KBM-7 (cell line): ENCODE data around the gene LRRK1.

ENCODE experiments used
- DNase-seq: peaks from one replicate; pipeline ENCODE4 v3.0.0-alpha.2; 2015
- in situ Hi-C: fragments of 300-500 bp; cut with MboI; formaldehyde crosslinking; loops from 2 replicates; pipeline ENCODE4 v1.14.3; 2020; ENCODE audit warnings: low sequenced_read_pairs, low pct_unique_long_range_greater_than_20kb, mixed read lengths

LRRK1 gene

GRCh38 chr15:100909565-100909964, 9.6 kb upstream of the LRRK1 start:
- in situ Hi-C loops, result no loop called here
- no peak for DNase-seq

GRCh38 chr15:100909989-100910955, 8.9 kb upstream of the LRRK1 start:
- in situ Hi-C loops, result no loop called here

GRCh38 chr15:100911086-100911485, 8.1 kb upstream of the LRRK1 start:
- DNase-seq, result no peak
- in situ Hi-C loops, result no loop called here

More at GRCh38 chr15:100909989-100910955, 8.9 kb upstream of the LRRK1 start:
- DNase-seq, result no peak

- in situ Hi-C loops, result no loop called here
- DNase-seq, result no peak
Measured at GRCh38 chr15:100913961-100914360, 5.2 kb upstream of the LRRK1 start.

GRCh38 chr15:100914876-100915275, 4.3 kb upstream of the LRRK1 start:
- no peak for DNase-seq
- in situ Hi-C loops, result no loop called here

- DNase-seq, result peak; percentile 89
- in situ Hi-C loops, result no loop called here
Measured at GRCh38 chr15:100918034-100918689, 995 bp upstream of the LRRK1 start.

GRCh38 chr15:100919481-100920405, 586 bp downstream of the LRRK1 start:
- DNase-seq, result peak; percentile 43
- in situ Hi-C loops, result no loop called here

GRCh38 chr15:100920516-100921135, 1.5 kb downstream of the LRRK1 start:
- in situ Hi-C loops, result no loop called here
- no peak for DNase-seq

- peak; percentile 26 for DNase-seq
- in situ Hi-C loops, result no loop called here
Measured at GRCh38 chr15:100922192-100923040, 3.3 kb downstream of the LRRK1 start.

- in situ Hi-C loops, result no loop called here
- DNase-seq, result no peak
Measured at GRCh38 chr15:100923076-100923475, 3.9 kb downstream of the LRRK1 start.

GRCh38 chr15:100923902-100924301, 4.7 kb downstream of the LRRK1 start:
- in situ Hi-C loops, result no loop called here
- DNase-seq, result no peak

- DNase-seq, result no peak
- in situ Hi-C loops, result no loop called here
Measured at GRCh38 chr15:100924436-100924835, 5.3 kb downstream of the LRRK1 start.

- DNase-seq, result no peak
- in situ Hi-C loops, result no loop called here
Measured at GRCh38 chr15:100925480-100925879, 6.3 kb downstream of the LRRK1 start.

GRCh38 chr15:100926258-100926657, 7.1 kb downstream of the LRRK1 start:
- in situ Hi-C loops, result no loop called here
- peak; percentile 26 for DNase-seq

GRCh38 chr15:100926971-100927756, 8.0 kb downstream of the LRRK1 start:
- in situ Hi-C loops, result no loop called here
- no peak for DNase-seq

GRCh38 chr15:100928632-100929280, 9.6 kb downstream of the LRRK1 start:
- DNase-seq, result no peak
- in situ Hi-C loops, result no loop called here

GRCh38 chr15:100929641-100930042, 10.5 kb downstream of the LRRK1 start:
- in situ Hi-C loops, result no loop called here
- no peak for DNase-seq
